Activated CD8-positive, alpha-beta memory T cell treated with anti-CD3 and anti-CD28 coated beads, Interleukin-2, amount 10 ng/mL, durations not matched to agents 7 days and 5 days (primary cell): ENCODE measurements around the gene PDE11A. TPM values are rescaled to one million over a fixed set of nuclear protein-coding genes. Genes with fewer than 3 reads are reported as not detected.

ENCODE experiments used
- ATAC-seq: fragments of 150-1000 bp; cut with Tn5 transposase; one replicate; pipeline ENCODE4 v1.10.0; 2021; ENCODE audit warnings: moderate library complexity
- CTCF ChIA-PET: fragments of 350-600 bp; sonication (Branson Sonifier 250); formaldehyde crosslinking; loops from one replicate; lab custom pipeline; 2021; ENCODE audit warnings: antibody characterized with exemption; lab: Charles Lee
- DNase-seq: peaks from one replicate; pipeline ENCODE4 v3.0.0-alpha.2; 2020
- H3K27ac Mint-ChIP-seq: one replicate; pipeline ENCODE4 v1.8.0; 2021; ENCODE audit warnings: mild to moderate bottlenecking, mixed read lengths
- H3K27me3 Mint-ChIP-seq: one replicate; pipeline ENCODE4 v1.8.0; 2021; ENCODE audit warnings: mixed read lengths
- H3K36me3 Mint-ChIP-seq: one replicate; pipeline ENCODE4 v1.8.0; 2021; ENCODE audit warnings: mild to moderate bottlenecking, mixed read lengths
- H3K4me1 Mint-ChIP-seq: one replicate; pipeline ENCODE4 v1.8.0; 2021; ENCODE audit warnings: mixed read lengths
- H3K4me3 Mint-ChIP-seq: one replicate; pipeline ENCODE4 v1.8.0; 2021; ENCODE audit warnings: mild to moderate bottlenecking, moderate library complexity, mixed read lengths
- H3K9me3 Mint-ChIP-seq: one replicate; pipeline ENCODE4 v1.8.0; 2022; ENCODE audit warnings: low read depth, mixed read lengths
- total RNA-seq, 2 experiments: library from RNA; stranded (reverse); gene quantifications; one replicate each; pipeline ENCODE4 v1.2.3, GENCODE V29; 2021

The PDE11A gene
- total RNA-seq, 2 experiments from 2014 or later = not detected

DNA sequence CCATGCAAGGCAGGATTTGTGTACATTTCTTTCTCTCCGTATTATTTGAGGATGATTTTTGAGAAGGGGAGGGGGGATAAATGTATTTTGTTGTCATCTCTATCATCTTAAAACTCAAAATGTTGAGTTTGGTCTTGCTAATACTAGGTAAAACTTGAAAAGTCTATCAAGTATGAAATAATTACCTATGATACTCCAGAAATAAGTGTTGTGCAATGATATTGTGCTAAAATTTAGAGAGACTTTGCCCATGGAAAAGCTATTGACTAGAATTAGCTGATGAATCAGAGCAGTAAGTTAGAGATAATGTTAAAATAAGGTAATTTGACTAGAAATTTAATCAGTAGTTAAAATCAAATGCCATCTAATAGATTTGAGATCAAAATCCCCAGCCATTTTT lies 356.1 kb downstream of the PDE11A start:
- no peak for DNase-seq
- ATAC-seq = no peak
- Mint-ChIP-seq H3K27ac (no peak overlapping the region), H3K4me1 (no peaks in the 10 kb centered on the region), H3K9me3 (no peaks in the 10 kb centered on the region), H3K36me3 (no peaks in the 10 kb centered on the region), H3K27me3 (peaks cover 15% of the 10 kb centered on the region), H3K4me3 (no peak overlapping the region)
- CTCF ChIA-PET = interaction anchor here (1.7 kb wide), 1 partner anchor 13 kb away, joined by 4 read pairs; no protein-coding TSS in a partner anchor

DNA sequence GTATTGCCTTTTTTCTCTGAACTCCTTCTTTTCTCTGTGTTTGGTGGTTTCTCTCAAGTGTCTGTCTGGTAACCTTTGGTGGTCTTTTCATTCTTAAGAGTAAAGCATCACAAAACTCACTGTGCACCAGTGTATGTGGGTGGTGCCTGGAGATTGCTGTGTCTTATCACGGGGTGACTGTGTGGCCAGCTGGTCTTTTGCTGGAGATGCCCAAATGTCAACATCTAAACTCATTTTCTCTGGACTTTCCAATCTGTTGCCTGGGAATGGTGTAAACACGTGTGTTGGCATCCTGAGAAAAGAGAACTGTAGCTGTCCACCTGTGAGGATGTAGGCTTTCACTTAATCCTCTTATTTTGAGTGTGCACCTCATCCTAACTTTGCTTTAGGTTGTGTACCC lies 356.8 kb downstream of the PDE11A start:
- H3K4me3 Mint-ChIP-seq = no peak overlapping the region
- CTCF ChIA-PET = interaction anchor here (1.7 kb wide), 1 partner anchor 14 kb away, joined by 4 read pairs; no protein-coding TSS in a partner anchor
- no peaks in the 10 kb centered on the region for H3K9me3 Mint-ChIP-seq

DNA sequence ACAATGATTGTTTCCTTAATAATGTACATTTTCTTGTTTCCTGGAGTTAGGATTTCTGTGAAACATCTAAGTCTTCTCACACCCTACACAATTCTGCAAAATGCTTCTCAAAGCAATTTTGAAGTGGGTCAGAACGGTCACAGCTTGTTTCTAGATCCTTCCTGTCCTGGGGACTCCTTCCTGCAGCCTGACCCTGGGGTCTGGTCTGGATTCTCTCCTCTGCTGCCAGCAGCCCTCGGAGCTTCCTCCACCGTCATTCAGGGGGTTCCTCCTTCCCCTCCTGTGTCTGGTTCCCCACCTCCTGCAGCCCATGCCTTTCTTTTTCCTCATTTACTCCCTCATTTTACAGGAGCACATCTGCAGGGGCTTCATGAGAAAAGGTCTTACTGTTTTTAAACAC lies 357.9 kb downstream of the PDE11A start:
- no peak overlapping the region for H3K27ac Mint-ChIP-seq
- H3K9me3 Mint-ChIP-seq = no peaks in the 10 kb centered on the region
- H3K27me3 Mint-ChIP-seq = peaks cover 15% of the 10 kb centered on the region
- DNase-seq (no peak), ATAC-seq (no peak)
- CTCF ChIA-PET = interaction anchor here (1.1 to 1.9 kb wide), 2 partner anchors 9 to 10 kb away, joined by 3 to 5 read pairs; no protein-coding TSS in a partner anchor
- H3K4me3 Mint-ChIP-seq = no peak overlapping the region
- H3K36me3 Mint-ChIP-seq = no peaks in the 10 kb centered on the region
- H3K4me1 Mint-ChIP-seq = no peaks in the 10 kb centered on the region

More for the DNA sequence above, 356.8 kb downstream of the PDE11A start:
- no peak for DNase-seq
- no peak overlapping the region for H3K27ac Mint-ChIP-seq
- peaks cover 15% of the 10 kb centered on the region for H3K27me3 Mint-ChIP-seq
- H3K4me1 Mint-ChIP-seq = no peaks in the 10 kb centered on the region
- no peaks in the 10 kb centered on the region for H3K36me3 Mint-ChIP-seq
- ATAC-seq = no peak

DNA sequence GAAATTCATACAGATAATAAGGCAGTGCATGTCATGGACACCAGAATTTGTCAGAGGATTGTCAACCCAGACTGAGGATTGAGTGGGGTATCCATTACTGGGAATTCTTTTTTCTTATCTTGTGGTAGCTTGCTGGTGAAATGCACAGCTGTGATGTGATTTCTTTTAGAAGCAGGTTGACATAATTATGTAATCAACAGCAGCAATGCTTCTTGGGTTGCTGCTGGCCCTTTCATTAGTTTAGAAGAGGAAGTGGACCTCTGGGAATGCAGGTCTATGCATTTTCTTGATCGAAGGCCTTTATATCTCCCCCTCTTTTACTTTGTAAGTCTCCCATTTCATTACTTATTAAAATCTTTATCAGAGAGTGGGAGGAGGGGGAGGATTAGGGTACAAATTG lies 360.1 kb downstream of the PDE11A start:
- no peak for ATAC-seq

DNA sequence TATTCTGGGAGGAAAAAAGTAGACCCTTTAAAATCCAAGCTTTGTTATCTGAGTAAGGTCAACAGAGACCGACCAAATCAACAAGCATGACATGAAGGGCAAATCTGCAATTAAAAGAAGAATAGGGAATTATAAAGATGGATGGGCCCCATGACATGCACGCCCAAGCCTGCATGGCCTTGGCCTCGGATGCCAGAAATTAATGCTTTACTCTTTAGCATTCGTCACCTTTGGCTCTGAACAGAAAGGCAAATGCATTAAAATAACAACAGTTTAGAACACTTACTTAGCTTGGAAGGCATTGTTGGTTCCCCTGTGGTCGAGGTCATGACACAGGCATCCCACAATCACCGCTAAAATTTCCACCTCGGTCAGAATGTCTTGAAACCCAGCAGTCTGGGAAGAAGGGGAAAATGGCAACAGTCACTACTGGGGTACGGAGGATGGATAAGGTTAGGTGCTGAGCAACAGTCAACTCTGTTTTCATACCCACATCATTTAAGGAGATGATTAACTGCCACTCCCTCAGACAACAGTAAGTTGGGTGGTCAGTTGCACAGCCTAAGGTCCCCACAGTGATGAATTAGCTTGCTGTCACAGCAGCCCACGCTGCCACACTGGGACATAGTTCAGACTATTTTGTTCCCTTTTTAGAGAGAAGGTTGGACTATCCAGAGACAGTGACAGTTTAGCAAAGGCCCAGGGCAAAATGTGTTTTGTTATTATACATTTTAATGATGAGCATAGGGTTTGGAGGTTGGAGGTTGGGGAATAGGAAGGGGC lies 360.9 kb downstream of the PDE11A start:
- Mint-ChIP-seq H3K4me3 (no peak overlapping the region), H3K4me1 (no peaks in the 10 kb centered on the region), H3K27ac (no peak overlapping the region), H3K36me3 (no peaks in the 10 kb centered on the region), H3K9me3 (no peaks in the 10 kb centered on the region), H3K27me3 (peaks cover 18% of the 10 kb centered on the region)
- CTCF ChIA-PET = no interaction called here
- DNase-seq = no peak
- no peak for ATAC-seq

More for the DNA sequence above, 360.1 kb downstream of the PDE11A start:
- peaks cover 15% of the 10 kb centered on the region for H3K27me3 Mint-ChIP-seq
- H3K4me1 Mint-ChIP-seq = no peaks in the 10 kb centered on the region
- no peaks in the 10 kb centered on the region for H3K36me3 Mint-ChIP-seq
- H3K9me3 Mint-ChIP-seq = no peaks in the 10 kb centered on the region
- no peak for DNase-seq
- no peak overlapping the region for H3K27ac Mint-ChIP-seq
- no peak overlapping the region for H3K4me3 Mint-ChIP-seq
- CTCF ChIA-PET = no interaction called here

DNA sequence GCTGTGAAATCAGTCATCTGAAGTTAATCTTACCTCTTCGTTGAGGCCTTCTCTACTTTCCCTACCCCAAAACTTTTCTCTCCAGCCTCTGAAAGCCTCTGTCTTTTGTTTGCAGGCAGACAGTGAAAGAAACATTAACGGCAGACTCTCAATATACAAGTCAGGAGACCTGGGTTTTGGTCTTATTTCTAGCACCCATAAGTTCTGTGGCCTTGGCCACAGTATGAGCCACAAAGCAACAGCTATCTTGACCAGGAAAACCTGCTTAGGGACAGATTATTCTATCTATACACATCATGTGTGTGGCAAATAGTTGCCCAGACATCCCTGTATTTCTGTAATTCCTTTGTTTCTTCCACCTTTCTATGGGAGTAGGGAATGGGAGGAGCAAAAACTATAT lies 361.7 kb downstream of the PDE11A start:
- CTCF ChIA-PET = no interaction called here
- ATAC-seq = no peak

DNA sequence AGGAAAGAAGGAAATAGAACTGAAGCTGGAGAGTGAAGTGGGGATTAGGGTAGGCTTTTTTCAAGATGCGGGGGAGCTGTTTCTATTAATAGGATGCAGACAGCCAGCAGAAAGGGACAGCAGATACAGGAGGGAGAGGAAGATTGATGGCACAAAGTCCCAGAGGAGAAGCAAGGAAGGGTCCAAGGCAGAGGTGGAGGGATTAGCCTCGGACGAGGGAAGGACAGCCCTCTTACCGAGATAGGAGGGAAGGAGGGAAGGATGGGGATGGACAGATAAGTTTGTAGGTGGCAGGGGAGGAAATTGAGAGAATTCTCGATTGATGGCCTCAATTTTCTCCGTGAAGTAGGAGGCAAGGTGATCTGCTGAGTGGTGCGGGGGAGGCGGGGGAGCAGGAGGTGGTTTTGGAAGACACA lies 362.6 kb downstream of the PDE11A start:
- Mint-ChIP-seq H3K4me1 (no peaks in the 10 kb centered on the region), H3K36me3 (no peaks in the 10 kb centered on the region), H3K9me3 (no peaks in the 10 kb centered on the region), H3K27me3 (peaks cover 24% of the 10 kb centered on the region), H3K27ac (no peak overlapping the region), H3K4me3 (no peak overlapping the region)
- DNase-seq (no peak), ATAC-seq (no peak)
- CTCF ChIA-PET = interaction anchor here (1.3 kb wide), 1 partner anchor 15 kb away, joined by 4 read pairs; no protein-coding TSS in a partner anchor

More for the DNA sequence above, 361.7 kb downstream of the PDE11A start:
- Mint-ChIP-seq H3K27ac (no peak overlapping the region), H3K36me3 (no peaks in the 10 kb centered on the region), H3K4me3 (no peak overlapping the region), H3K4me1 (no peaks in the 10 kb centered on the region), H3K27me3 (peaks cover 20% of the 10 kb centered on the region), H3K9me3 (no peaks in the 10 kb centered on the region)
- no peak for DNase-seq

DNA sequence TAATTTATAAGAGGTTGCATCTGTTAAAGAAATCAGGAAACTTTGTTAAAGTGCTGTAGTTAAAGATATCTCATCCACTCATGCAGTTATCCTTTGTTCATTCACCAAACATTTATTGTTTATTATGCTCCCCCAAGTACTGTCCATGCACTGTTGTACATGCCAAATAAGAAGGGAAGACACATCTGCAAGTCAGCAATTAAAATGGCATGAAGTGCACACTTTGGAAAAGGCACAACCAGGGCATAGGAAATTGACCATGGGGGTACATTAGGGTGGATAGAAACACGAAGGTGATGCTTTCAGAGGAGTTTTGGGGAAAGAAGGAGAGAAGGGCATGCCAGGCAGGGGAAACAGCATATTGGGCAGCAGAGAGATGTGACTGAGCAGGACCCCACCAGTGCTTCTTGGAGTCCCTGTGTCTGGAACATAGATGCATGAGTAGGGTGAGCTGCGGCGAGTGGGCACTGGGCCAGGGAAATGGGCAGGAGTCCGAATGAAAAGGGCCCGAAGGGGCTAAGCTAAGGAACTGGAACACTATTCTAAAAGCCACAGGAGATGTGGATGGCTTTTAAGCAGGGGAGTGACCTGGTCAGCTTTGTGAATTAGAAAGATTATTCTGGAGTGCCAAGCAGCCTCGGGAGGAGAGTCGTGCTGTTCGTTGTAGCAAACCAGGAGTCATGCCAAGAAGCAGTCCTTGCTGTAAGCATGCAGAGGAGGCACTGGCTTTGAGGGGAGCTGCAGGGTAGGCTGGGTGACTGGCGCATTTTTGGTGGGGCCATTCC lies 363.7 kb downstream of the PDE11A start:
- CTCF ChIA-PET = interaction anchor here (1.3 kb wide), 1 partner anchor 16 kb away, joined by 4 read pairs; no protein-coding TSS in a partner anchor

DNA sequence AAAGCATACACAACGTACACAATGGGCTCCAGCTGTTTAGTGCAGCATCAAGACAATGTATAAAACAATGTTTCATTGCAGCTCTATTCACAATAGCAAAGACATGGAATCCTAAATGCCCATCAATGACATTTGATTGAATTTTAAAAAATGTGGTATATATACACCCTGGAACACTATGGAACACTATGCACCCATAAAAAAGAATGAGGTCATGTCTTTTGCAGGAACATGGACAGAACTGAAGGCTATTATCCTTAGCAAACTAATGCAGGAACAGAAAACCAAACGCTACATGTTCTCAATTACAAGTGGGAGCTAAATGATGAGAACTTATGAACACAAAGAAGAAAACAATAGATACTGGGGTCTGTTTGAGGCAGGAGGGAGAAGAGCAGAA lies 364.5 kb downstream of the PDE11A start:
- Mint-ChIP-seq H3K27ac (no peak overlapping the region), H3K4me3 (no peak overlapping the region), H3K9me3 (no peaks in the 10 kb centered on the region), H3K4me1 (no peaks in the 10 kb centered on the region), H3K27me3 (peaks cover 16% of the 10 kb centered on the region), H3K36me3 (no peaks in the 10 kb centered on the region)
- CTCF ChIA-PET = no interaction called here
- DNase-seq = no peak
- no peak for ATAC-seq

More for the DNA sequence above, 363.7 kb downstream of the PDE11A start:
- Mint-ChIP-seq H3K36me3 (no peaks in the 10 kb centered on the region), H3K4me3 (no peak overlapping the region), H3K4me1 (no peaks in the 10 kb centered on the region), H3K9me3 (no peaks in the 10 kb centered on the region), H3K27ac (no peak overlapping the region), H3K27me3 (peaks cover 16% of the 10 kb centered on the region)
- ATAC-seq (no peak), DNase-seq (no peak)

DNA sequence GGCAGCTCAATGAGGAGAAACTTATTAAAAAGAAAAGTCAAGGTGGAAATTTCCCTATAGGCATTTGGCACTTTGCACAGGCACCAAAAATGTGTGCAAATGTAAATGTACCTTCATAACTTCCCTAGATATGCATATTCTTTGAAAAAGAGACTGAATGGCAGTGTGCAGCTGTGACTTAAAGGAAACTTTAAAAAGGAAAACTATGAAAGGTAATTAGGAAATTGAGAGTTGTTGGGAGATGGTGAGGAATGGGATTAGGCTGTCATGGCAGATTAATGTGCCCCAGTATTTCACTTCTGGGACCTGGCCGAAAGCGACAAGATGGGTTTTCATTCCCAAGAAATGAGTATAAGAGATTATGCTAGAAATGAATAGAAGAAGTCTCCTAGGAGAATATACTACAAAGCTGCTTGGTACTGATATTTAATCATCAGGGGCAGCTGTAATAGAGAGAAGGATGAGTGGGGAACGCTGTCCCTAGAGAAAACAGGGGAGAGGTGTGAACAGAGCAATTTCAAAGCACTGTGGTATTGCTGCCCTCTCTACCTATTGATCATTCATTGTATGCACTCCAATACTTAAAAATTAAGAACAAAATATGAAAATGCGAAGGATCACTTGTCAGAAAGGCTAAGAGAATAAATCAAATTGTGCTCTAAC lies 366.9 kb downstream of the PDE11A start:
- H3K27ac Mint-ChIP-seq = no peak overlapping the region
- no peaks in the 10 kb centered on the region for H3K4me1 Mint-ChIP-seq
- H3K36me3 Mint-ChIP-seq = no peaks in the 10 kb centered on the region
- H3K4me3 Mint-ChIP-seq = no peak overlapping the region
- ATAC-seq = no peak
- peaks cover 18% of the 10 kb centered on the region for H3K27me3 Mint-ChIP-seq
- no peak for DNase-seq
- H3K9me3 Mint-ChIP-seq = no peaks in the 10 kb centered on the region
- CTCF ChIA-PET = no interaction called here

DNA sequence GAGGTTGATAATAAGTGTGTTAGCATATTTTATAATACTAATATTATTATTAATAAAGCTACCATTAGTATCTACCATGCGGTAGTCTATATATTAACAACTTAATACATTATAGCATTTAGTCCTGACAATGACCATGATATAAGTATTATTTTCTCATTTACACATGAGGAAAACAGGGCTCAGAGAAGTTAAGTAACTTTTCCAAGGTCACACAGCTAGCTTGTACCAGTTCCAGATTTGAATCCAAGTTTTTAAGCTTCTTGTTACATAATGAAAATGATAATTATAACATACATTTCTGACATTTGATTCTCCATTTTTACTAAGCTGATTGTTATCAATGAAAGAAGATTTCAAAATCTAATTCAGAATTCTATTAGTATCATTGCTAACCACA lies 369.4 kb downstream of the PDE11A start:
- CTCF ChIA-PET = no interaction called here
- Mint-ChIP-seq H3K27me3 (peaks cover 21% of the 10 kb centered on the region), H3K27ac (no peak overlapping the region), H3K4me1 (no peaks in the 10 kb centered on the region), H3K4me3 (no peak overlapping the region), H3K9me3 (no peaks in the 10 kb centered on the region), H3K36me3 (no peaks in the 10 kb centered on the region)
- ATAC-seq = no peak
- no peak for DNase-seq

DNA sequence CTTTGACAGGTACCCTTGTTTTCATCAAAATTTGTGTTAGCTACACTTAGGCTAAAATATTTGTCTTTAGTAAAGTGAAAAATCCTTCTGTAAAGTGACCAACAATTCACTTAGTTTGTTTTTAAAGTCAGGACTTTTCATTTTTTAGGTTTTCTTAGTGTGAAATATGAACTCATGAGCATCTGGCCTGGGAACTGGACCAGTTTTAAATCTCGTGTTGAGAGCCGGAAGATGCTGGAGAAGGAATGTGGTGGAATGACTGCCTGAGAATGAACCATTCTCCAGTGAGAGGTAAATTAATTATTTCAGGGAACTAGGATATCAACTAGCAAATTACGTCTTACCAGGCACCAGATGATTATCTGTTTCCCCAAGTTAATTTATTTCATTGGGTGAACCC lies 374.3 kb downstream of the PDE11A start:
- no peaks in the 10 kb centered on the region for H3K9me3 Mint-ChIP-seq
- no peak for ATAC-seq
- no peaks in the 10 kb centered on the region for H3K4me1 Mint-ChIP-seq
- no peak overlapping the region for H3K27ac Mint-ChIP-seq
- H3K27me3 Mint-ChIP-seq = peaks cover 34% of the 10 kb centered on the region
- CTCF ChIA-PET = no interaction called here
- no peak overlapping the region for H3K4me3 Mint-ChIP-seq
- no peaks in the 10 kb centered on the region for H3K36me3 Mint-ChIP-seq
- DNase-seq = no peak

DNA sequence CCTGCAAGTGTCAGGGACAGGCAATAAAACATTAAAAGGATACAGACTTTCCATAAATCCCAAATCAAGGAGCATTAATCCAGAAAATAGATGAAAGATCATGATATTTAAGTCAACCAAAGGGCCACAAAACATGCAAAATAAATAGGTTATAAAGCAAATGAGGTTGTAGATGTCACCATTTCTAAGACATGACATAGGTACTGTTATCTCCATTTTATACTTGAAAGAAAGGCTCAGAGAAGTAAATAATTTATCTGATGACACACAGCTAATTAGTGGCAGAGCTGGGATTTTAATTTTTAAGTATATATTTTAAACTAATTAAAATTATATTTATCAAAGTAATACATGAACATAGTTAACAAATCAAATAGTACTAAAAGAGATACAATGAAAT lies 378.2 kb downstream of the PDE11A start:
- Mint-ChIP-seq H3K27me3 (peaks cover 40% of the 10 kb centered on the region), H3K4me3 (no peak overlapping the region), H3K27ac (no peak overlapping the region), H3K4me1 (peaks cover 4% of the 10 kb centered on the region), H3K36me3 (no peaks in the 10 kb centered on the region), H3K9me3 (no peaks in the 10 kb centered on the region)
- DNase-seq = no peak
- ATAC-seq = no peak
- CTCF ChIA-PET = no interaction called here
